ENCODE data around the gene PDX1. TPM values are rescaled to one million over a fixed set of nuclear protein-coding genes. Genes with fewer than 3 reads are reported as not detected.

Gene PDX1
- total RNA-seq, 1 experiment from 2014 or later = not detected

DNA sequence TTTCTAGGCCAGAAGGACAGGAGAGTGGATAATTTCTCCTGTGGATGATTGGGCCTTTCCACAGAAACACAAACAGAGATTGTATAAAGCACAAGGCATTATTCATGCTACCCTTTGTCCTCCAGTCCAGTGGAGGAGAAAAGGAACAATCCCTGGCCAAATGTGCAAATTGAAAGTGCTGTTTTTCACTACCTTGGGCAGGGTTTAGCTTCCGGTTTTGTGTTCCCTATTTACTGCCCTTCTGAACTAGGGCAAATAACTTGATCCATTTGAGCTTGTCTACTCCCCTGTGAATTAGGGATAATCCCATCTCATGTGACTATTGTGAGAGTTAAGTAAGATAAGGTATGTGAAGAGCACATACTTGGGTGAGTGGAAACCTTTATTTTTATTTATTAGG, 13.3 kb downstream of the PDX1 start:
- Histone ChIP-seq H3K4me3 (ENCODE audit: low read depth, low read length, poor library complexity, severe bottlenecking) (no peak overlapping the region), H3K9me3 (ENCODE audit: low read depth, low read length, poor library complexity, severe bottlenecking) (no peaks in the 10 kb centered on the region), H3K27me3 (replicated peaks; ENCODE audit: insufficient read depth, low read depth, low read length, poor library complexity) (peaks cover 39% of the 10 kb centered on the region), H3K27ac (ENCODE audit: low read depth, low read length, poor library complexity, severe bottlenecking) (no peak overlapping the region), H3K36me3 (ENCODE audit: insufficient read depth, low read length, poor library complexity, severe bottlenecking) (no peaks in the 10 kb centered on the region), H3K4me1 (ENCODE audit: insufficient read depth, low read length, poor library complexity, severe bottlenecking) (no peaks in the 10 kb centered on the region)
- ChIA-PET CTCF (no interaction called here), POLR2A (ENCODE audit: low non-redundant PET) (no interaction called here)
- TF ChIP-seq, protein P1, sequence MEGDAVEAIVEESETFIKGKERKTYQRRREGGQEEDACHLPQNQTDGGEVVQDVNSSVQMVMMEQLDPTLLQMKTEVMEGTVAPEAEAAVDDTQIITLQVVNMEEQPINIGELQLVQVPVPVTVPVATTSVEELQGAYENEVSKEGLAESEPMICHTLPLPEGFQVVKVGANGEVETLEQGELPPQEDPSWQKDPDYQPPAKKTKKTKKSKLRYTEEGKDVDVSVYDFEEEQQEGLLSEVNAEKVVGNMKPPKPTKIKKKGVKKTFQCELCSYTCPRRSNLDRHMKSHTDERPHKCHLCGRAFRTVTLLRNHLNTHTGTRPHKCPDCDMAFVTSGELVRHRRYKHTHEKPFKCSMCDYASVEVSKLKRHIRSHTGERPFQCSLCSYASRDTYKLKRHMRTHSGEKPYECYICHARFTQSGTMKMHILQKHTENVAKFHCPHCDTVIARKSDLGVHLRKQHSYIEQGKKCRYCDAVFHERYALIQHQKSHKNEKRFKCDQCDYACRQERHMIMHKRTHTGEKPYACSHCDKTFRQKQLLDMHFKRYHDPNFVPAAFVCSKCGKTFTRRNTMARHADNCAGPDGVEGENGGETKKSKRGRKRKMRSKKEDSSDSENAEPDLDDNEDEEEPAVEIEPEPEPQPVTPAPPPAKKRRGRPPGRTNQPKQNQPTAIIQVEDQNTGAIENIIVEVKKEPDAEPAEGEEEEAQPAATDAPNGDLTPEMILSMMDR (conservative IDR thresholded peaks at IDR 0.05; ENCODE audit: low read depth, low read length) = no peak
- no peak for TF ChIP-seq EZH2 (IDR thresholded peaks at IDR 0.05; ENCODE audit: borderline replicate concordance, low read depth, low read length, poor library complexity, severe bottlenecking)
- DNase-seq (ENCODE audit: low spot score) = no peak
- intact Hi-C loops (cut with micrococcal nuclease; ENCODE audit: unreplicated experiment) = no loop called here
- BruUV-seq (replicated peaks) = no TSS peak

DNA sequence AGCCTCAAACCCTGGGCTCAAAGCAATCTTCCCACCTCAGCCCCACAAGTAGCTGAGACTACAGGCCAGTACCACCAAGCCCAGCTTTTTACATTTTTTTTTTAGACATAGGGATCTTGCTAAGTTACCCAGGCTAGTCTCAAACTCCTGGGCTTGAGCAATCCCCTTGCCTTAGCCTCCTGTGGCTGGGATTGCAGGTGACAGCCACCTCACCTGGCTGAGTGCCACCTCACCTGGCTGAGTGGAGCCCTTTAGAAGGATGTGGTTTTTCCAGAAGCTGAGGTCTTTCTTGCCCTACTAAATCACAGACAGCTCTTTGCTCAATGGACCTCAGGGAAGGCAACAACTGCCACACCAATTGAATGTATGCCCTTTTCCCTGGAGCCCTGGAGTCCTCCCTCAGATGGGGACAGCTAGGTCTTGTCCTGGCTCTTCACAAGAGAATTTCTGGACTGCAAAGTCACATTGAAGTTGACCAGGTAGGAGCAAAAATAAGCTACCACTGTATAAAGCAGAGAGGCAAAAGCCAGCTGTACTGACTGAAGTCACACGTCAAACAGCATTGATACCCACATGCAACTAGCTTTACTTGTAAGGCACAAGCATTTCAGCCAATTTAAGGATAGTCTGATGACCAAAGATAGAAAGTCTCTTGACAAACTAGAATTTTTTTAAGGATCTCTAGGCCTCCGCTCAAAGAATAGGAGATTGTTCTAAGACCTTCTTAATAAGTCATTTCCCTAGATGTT, 14.0 kb downstream of the PDX1 start:
- Histone ChIP-seq H3K27ac (ENCODE audit: low read depth, low read length, poor library complexity, severe bottlenecking) (no peak overlapping the region), H3K9me3 (ENCODE audit: low read depth, low read length, poor library complexity, severe bottlenecking) (no peaks in the 10 kb centered on the region), H3K4me3 (ENCODE audit: low read depth, low read length, poor library complexity, severe bottlenecking) (no peak overlapping the region), H3K4me1 (ENCODE audit: insufficient read depth, low read length, poor library complexity, severe bottlenecking) (no peaks in the 10 kb centered on the region), H3K27me3 (replicated peaks; ENCODE audit: insufficient read depth, low read depth, low read length, poor library complexity) (peaks cover 33% of the 10 kb centered on the region), H3K36me3 (ENCODE audit: insufficient read depth, low read length, poor library complexity, severe bottlenecking) (no peaks in the 10 kb centered on the region)
- TF ChIP-seq EZH2 (IDR thresholded peaks at IDR 0.05; ENCODE audit: borderline replicate concordance, low read depth, low read length, poor library complexity, severe bottlenecking) = no peak
- TF ChIP-seq, protein P1 (conservative IDR thresholded peaks at IDR 0.05; ENCODE audit: low read depth, low read length) = no peak
- ChIA-PET POLR2A (ENCODE audit: low non-redundant PET) (no interaction called here), CTCF (no interaction called here)
- no TSS peak for BruUV-seq (replicated peaks)
- DNase-seq (ENCODE audit: low spot score) = no peak
- intact Hi-C loops (cut with micrococcal nuclease; ENCODE audit: unreplicated experiment) = no loop called here

DNA sequence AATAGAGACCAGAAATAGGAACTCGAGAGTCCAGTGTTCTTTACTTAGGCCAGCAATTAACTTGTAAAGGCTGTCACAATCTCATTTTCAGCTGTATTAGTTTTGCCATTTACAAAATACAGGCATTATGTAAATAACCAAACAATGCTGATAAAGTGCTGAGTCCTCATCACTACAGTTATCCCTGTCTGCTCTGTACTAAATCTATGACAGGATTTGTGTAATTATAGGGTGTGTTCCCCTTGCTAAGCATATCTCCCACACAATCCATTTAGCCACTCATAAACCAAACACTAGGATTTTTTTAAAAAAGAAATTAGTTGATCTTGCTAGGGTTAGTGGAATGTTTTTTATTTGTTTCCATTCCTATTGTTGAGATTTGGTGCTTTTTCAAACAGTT, 23.2 kb downstream of the PDX1 start:
- TF ChIP-seq EZH2 (IDR thresholded peaks at IDR 0.05; ENCODE audit: borderline replicate concordance, low read depth, low read length, poor library complexity, severe bottlenecking) = no peak
- TF ChIP-seq, protein P1 (conservative IDR thresholded peaks at IDR 0.05; ENCODE audit: low read depth, low read length) = no peak
- no peak for DNase-seq (ENCODE audit: low spot score)
- intact Hi-C loops (cut with micrococcal nuclease; ENCODE audit: unreplicated experiment) = no loop called here
- Histone ChIP-seq H3K4me3 (ENCODE audit: low read depth, low read length, poor library complexity, severe bottlenecking) (no peak overlapping the region), H3K27ac (ENCODE audit: low read depth, low read length, poor library complexity, severe bottlenecking) (no peak overlapping the region), H3K9me3 (ENCODE audit: low read depth, low read length, poor library complexity, severe bottlenecking) (no peaks in the 10 kb centered on the region), H3K36me3 (ENCODE audit: insufficient read depth, low read length, poor library complexity, severe bottlenecking) (no peaks in the 10 kb centered on the region), H3K4me1 (ENCODE audit: insufficient read depth, low read length, poor library complexity, severe bottlenecking) (no peaks in the 10 kb centered on the region), H3K27me3 (replicated peaks; ENCODE audit: insufficient read depth, low read depth, low read length, poor library complexity) (peaks cover 3% of the 10 kb centered on the region)
- CTCF ChIA-PET = interaction anchor here (0.6 to 0.7 kb wide), 2 partner anchors 19 to 116 kb away, joined by 3 read pairs; no protein-coding TSS in a partner anchor
- BruUV-seq (replicated peaks) = no TSS peak
- POLR2A ChIA-PET (ENCODE audit: low non-redundant PET) = no interaction called here

Data from A673 (cell line).